A172 (cell line): Measurements from ENCODE around the gene CYP2S1. TPM values are rescaled to one million over a fixed set of nuclear protein-coding genes. Genes with fewer than 3 reads are reported as not detected.
"Not testable (repeated sequence)": the region's sequence is repeated elsewhere in the genome, so short reads cannot be mapped to it uniquely, and the experiment has no call there.

ENCODE experiments used
- DNase-seq: peaks from one replicate; pipeline ENCODE4 v3.0.0-alpha.2; 2015; ENCODE audit warnings: low spot score
- total RNA-seq: library from RNA; depleted of rRNA; stranded (reverse); fragments of >200 nt; shearing (Covaris generic); gene quantifications from 2 replicates; pipeline ENCODE4 v1.2.3, GENCODE V29; 2014; rRNA removed

The CYP2S1 gene, protein sequence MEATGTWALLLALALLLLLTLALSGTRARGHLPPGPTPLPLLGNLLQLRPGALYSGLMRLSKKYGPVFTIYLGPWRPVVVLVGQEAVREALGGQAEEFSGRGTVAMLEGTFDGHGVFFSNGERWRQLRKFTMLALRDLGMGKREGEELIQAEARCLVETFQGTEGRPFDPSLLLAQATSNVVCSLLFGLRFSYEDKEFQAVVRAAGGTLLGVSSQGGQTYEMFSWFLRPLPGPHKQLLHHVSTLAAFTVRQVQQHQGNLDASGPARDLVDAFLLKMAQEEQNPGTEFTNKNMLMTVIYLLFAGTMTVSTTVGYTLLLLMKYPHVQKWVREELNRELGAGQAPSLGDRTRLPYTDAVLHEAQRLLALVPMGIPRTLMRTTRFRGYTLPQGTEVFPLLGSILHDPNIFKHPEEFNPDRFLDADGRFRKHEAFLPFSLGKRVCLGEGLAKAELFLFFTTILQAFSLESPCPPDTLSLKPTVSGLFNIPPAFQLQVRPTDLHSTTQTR
- total RNA-seq, result 1.4 and 9.2 TPM in 2 replicates

DNA sequence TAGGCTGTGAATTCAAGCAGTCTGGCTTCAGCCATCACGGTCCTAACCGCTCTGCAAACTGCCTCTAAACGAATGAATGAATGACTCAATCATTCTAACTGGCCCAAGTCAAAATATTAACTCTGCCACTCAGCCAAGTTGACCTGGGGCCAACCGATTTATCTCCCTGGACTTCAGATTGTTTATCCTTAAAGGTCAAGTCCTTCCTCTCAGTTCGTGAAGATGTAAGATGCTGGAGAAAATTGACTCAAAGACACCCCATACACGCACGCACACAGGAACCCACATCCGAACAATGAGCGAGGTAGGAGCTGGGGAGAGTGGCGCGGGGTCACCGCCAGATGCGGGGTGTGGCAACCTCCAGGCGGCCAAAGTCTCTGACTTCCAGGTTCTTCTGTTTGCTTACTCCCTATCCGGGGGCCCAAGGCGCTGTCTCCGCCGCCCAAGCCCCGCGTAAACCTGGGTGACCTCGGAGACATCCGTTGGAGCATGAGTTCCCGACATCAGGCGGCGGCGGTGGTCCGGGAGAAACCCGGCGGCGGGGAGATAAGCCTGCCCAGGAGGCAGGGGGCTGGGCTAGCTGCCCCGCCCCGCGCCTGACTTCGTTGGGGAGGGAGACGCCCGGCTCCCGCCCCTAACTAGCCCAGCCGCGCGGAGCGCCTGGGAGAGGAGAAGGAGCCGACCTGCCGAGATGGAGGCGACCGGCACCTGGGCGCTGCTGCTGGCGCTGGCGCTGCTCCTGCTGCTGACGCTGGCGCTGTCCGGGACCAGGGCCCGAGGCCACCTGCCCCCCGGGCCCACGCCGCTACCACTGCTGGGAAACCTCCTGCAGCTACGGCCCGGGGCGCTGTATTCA, at the start of gene CYP2S1:
Gene CYP2S1, plus strand, starts transcription at position 646 of the 856 bp plus-strand sequence. Its CDS starts 46 bp downstream, at position 692.
- DNase-seq, result peak; percentile 34

- peak; percentile 80 for DNase-seq
Measured at GRCh38 chr19:41144403-41144802, 48.6 kb upstream of the CYP2S1 start.

GRCh38 chr19:41149831-41150230, 43.2 kb upstream of the CYP2S1 start:
- no peak for DNase-seq

DNA sequence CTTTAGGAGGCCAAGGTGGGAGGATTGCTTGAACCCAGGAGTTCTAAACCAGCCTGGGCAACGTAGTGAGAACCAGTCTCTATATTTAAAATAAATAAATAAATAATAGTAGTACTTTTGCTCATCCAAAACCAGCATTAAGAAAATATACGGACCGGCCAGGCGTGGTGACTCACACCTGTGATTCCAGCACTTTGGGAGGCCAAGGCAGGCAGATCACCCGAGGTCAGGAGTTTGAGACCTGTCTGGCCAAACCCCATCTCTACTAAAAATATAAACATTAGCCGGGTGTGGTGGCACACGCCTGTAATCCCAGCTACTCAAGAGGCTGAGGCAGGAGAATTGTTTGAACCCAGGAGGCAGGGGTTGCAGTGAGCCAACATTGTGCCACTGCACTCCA, 42.0 kb upstream of the CYP2S1 start:
- DNase-seq, result not testable (repeated sequence)

GRCh38 chr19:41154060-41154459, 39.0 kb upstream of the CYP2S1 start:
- DNase-seq, result no peak

GRCh38 chr19:41156207-41156606, 36.8 kb upstream of the CYP2S1 start:
- DNase-seq, result no peak

DNA sequence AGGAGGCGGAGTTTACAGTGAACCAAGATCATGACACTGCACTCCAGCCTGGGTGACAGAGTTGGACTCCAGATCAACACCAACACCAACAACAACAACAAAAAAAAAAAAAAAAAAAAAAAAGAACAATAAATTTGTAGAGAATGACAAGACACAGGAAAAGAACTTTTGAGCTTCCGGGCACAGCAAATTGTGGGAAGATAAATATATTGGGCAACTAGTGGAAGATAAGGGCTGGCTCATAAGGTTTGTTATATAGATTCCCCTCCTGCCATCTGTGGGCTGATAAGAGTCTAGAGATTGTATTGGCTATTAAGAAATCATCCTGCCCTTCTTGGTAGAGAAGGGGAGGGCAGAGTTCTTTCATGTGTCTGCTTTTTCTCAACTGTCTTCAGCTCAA, 33.1 kb upstream of the CYP2S1 start:
- peak; percentile 30 for DNase-seq

DNA sequence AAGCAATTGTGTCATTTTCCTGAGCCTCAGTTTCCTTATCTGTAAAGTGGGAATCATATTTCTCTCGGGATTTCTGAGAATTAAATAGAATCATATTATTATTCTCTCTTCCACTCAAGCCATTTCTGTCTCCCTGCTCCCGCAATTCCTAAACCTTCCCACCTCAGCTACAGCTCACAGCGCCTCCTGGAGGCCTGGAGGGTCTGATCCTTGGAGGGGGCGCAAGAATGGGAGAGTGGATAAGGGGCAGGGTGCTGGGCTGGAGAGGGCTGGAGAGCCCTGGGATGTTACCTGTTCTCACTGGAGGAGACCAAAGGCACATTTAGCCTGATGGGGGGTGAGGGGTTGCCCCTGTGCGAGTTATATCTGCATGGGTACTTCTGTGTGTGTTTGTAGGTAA, 31.1 kb upstream of the CYP2S1 start:
- no peak for DNase-seq

DNA sequence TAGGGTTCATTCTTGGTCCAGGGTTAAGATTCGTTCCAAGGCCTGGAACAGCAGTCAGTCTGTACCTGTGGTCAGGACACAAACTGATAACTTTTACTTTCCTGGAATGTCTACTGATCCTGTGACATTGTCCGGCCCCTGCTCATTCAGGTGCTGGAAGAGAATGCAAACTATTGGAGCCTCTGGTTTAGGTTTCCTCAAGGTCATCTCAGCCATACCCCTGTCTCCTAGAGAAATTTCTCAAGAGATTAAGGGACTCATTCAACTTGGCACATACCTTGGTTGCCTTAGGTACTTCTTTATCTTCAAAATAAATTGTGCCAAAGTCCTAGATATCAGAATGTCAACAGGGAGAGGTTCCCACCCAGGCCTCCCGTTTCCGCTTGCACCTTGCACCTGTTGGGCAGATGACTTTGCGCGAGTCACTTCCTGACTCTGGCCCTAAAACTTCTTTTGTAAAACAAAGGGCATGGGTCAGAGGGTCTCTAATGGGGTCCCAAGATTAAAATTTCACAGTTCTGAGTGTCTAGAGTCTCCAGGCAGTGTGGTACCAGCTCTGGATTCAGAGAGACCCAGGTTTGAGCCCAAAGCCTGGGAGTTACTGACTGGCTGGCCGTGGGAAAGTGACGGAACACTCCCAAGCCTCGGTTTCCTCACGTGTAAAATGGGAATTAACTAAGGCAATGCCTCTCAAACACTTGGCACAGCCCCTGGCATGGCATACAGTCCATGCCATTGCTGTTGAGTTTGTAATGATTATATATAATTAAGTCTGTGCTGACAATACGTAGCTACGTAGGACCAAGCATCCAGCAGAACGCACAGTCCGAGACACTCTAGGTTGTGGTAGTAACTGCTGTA, 25.8 kb upstream of the CYP2S1 start:
- DNase-seq, result no peak

- DNase-seq, result no peak
Measured at GRCh38 chr19:41172297-41173164, 20.5 kb upstream of the CYP2S1 start.

GRCh38 chr19:41174297-41174928, 18.6 kb upstream of the CYP2S1 start:
- no peak for DNase-seq

- DNase-seq, result peak; percentile 92
Measured at GRCh38 chr19:41175801-41176777, 16.9 kb upstream of the CYP2S1 start.

DNA sequence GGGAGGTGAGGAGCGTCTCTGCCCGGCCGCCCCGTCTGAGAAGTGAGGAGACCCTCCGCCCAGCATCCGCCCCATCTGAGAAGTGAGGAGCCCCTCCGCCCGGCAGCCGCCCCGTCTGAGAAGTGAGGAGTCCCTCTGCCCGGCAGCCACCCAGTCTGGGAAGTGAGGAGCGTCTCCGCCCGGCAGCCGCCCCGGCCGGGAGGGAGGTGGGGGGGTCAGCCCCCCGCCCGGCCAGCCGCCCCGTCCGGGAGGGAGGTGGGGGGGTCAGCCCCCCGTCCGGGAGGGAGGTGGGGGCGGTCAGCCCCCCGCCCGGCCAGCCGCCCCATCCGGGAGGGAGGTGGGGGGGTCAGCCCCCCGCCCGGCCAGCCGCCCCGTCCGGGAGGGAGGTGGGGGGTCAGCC, 12.8 kb upstream of the CYP2S1 start:
- DNase-seq, result not testable (repeated sequence)

DNA sequence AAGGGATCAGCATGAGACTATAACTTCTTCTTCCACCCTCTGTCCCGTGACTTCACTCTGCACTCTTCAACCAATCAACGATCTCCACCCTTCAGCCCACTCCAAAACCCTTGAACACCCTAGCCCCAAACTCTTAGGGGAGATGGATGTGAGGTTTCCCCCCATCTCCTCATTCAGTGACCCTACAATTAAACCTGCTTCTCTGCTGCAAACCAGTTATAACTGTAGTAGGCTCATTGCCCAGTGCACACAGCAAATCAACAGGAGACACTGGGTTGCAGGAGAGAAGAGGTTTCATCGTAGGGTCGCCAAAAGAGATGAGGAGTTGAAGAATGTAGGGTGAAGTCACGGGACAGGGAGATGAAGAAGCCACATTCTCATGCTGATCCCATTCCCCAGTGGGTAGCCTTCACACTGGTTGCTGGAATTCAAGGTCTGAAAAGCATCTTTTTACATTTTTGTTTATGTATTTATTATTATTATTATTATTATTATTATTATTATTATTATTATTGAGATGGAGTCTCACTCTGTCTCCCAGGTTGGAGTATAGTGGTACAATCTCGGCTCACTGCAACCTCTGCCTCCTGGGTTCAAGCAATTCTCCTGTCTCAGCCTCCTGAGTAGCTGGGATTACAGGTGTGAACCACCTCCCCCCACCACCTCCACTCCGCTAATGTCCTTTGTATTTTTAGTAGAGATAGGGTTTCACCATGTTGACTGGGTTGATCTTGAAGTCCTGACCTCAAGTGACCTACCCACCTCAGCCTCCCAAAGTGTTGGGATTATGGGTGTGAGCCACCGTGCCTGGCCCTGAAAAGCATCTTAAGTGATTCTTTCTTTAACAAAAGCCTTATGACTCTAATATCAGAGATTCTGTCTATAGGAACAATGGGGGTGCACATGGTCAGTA, 5.8 kb upstream of the CYP2S1 start:
- no peak for DNase-seq

GRCh38 chr19:41187884-41188279, 5.1 kb upstream of the CYP2S1 start:
- DNase-seq, result no peak

GRCh38 chr19:41189425-41190065, 3.5 kb upstream of the CYP2S1 start:
- DNase-seq, result no peak

- no peak for DNase-seq
Measured at GRCh38 chr19:41193430-41194156, 574 bp downstream of the CYP2S1 start.
